Fibroblast of pulmonary artery (primary cell): Measurements from ENCODE around the gene HDAC4.

Experiments used
- DNase-seq: peaks from one replicate; pipeline ENCODE4 v3.0.0-alpha.2; 2010; ENCODE audit warnings: low read depth
- H3K4me3 ChIP-seq: replicated peaks from 2 replicates; pipeline ENCODE4 v1.5.1; 2011; ENCODE audit warnings: low read depth, mild to moderate bottlenecking, control low read depth, low read length, moderate library complexity
- TF ChIP-seq, protein P1 (sequence below): IDR thresholded peaks from 2 replicates; pipeline ENCODE4 v1.5.1; 2011; ENCODE audit warnings: mild to moderate bottlenecking, control low read depth, low read length, inconsistent platforms; ENCODE audit errors: missing control alignments

Gene HDAC4

GRCh38 chr2:239272626-239273025 lies 128.2 kb downstream of the HDAC4 start:
- DNase-seq: no peak
- no peak overlapping the region for H3K4me3 ChIP-seq
- TF ChIP-seq, protein P1, sequence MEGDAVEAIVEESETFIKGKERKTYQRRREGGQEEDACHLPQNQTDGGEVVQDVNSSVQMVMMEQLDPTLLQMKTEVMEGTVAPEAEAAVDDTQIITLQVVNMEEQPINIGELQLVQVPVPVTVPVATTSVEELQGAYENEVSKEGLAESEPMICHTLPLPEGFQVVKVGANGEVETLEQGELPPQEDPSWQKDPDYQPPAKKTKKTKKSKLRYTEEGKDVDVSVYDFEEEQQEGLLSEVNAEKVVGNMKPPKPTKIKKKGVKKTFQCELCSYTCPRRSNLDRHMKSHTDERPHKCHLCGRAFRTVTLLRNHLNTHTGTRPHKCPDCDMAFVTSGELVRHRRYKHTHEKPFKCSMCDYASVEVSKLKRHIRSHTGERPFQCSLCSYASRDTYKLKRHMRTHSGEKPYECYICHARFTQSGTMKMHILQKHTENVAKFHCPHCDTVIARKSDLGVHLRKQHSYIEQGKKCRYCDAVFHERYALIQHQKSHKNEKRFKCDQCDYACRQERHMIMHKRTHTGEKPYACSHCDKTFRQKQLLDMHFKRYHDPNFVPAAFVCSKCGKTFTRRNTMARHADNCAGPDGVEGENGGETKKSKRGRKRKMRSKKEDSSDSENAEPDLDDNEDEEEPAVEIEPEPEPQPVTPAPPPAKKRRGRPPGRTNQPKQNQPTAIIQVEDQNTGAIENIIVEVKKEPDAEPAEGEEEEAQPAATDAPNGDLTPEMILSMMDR: no peak

- DNase-seq: no peak
- TF ChIP-seq, protein P1: no peak
- H3K4me3 ChIP-seq: no peak overlapping the region
These were observed 128.9 kb downstream of the HDAC4 start for GRCh38 chr2:239271882-239272281.

GRCh38 chr2:239271471-239271870 lies 129.3 kb downstream of the HDAC4 start:
- TF ChIP-seq, protein P1: no peak
- H3K4me3 ChIP-seq: no peak overlapping the region
- no peak for DNase-seq

DNA sequence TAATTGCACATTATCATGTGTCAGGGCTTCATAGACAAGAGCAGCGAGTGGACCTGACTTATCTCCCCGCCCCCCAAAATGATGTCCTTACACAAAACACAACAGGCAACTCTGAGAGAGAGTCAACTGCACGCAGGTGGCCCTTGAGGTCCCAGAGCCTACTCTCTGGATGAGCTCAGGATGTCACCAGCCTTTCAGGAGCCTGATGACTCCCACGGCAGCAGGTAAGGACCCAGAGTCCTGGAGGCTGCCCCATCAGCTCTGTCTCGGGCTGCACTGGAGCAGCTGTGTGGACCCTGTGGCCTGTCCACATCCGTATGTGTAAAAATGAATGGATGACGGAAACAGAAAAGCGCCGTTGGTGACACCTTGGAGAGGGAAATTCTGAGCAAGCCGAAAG lies 130.9 kb downstream of the HDAC4 start:
- no peak for DNase-seq
- TF ChIP-seq, protein P1: no peak
- no peak overlapping the region for H3K4me3 ChIP-seq

GRCh38 chr2:239269173-239269885 lies 131.5 kb downstream of the HDAC4 start:
- TF ChIP-seq, protein P1: no peak
- no peak for DNase-seq
- H3K4me3 ChIP-seq: no peak overlapping the region

- TF ChIP-seq, protein P1: no peak
- H3K4me3 ChIP-seq: no peak overlapping the region
- DNase-seq: no peak
These were observed 132.3 kb downstream of the HDAC4 start for GRCh38 chr2:239268549-239268948.

- no peak overlapping the region for H3K4me3 ChIP-seq
- TF ChIP-seq, protein P1: no peak
- no peak for DNase-seq
These were observed 132.7 kb downstream of the HDAC4 start for GRCh38 chr2:239268082-239268481.
